SK-N-SH (cell line): ENCODE data around the gene TEKTIP1. TPM values are rescaled to one million over a fixed set of nuclear protein-coding genes. Genes with fewer than 3 reads are reported as not detected.

Experiments used
- CTCF ChIA-PET: fragments of 300-600, 350-600 bp; formaldehyde crosslinking; extraction: SDS; loops from one replicate; lab custom pipeline; 2021; lab: Yijun Ruan, JAX
- POLR2A ChIA-PET: fragments of 350-600 bp; sonication (Branson Sonifier 250); formaldehyde crosslinking; extraction: SDS; loops from one replicate; lab custom pipeline; 2020; ENCODE audit warnings: antibody characterized with exemption, inconsistent platforms; lab: Yijun Ruan, JAX
- DNase-seq: peaks from one replicate; pipeline ENCODE4 v3.0.0; 2012
- H2AFZ ChIP-seq: fragments of 200-600 bp; sonication (generic); 2 replicates; pipeline ENCODE4 v1.8.1; 2016; ENCODE audit warnings: antibody characterized with exemption, mild to moderate bottlenecking, low read depth
- H3F3A ChIP-seq: fragments of 200-600 bp; sonication (generic); replicated peaks from 2 replicates; pipeline ENCODE3; 2016; ENCODE audit warnings: antibody characterized with exemption, mild to moderate bottlenecking; ENCODE audit not compliant: insufficient read depth
- H3K27ac ChIP-seq, 2 experiments: fragments of 200-500 bp in 1 of 2; fragments of 200-600 bp in 1 of 2; sonication (Bioruptor generic) in 1 of 2; sonication (generic), shearing (Covaris generic) in 1 of 2; 2 replicates each; pipeline versions ENCODE4 v1.5.1 to v1.6.1; 2014 to 2016; ENCODE audit warnings: low read depth in 2 of 2, inconsistent platforms in 1 of 2, low read length in 1 of 2, mild to moderate bottlenecking in 1 of 2, mixed read lengths in 1 of 2
- H3K27me3 ChIP-seq: fragments of 200-600 bp; sonication (generic), shearing (Covaris generic); 2 replicates; pipeline ENCODE4 v1.6.1; 2016; ENCODE audit warnings: mixed run types; ENCODE audit not compliant: insufficient read depth
- H3K36me3 ChIP-seq, 2 experiments: fragments of 200-500 bp in 1 of 2; fragments of 200-600 bp in 1 of 2; sonication (Bioruptor generic) in 1 of 2; sonication (generic) in 1 of 2; replicated peaks in 1 of 2; 2 replicates each; pipeline versions ENCODE3 to v1.5.1; 2014 to 2016; ENCODE audit warnings: low read length in 1 of 2, mild to moderate bottlenecking in 1 of 2; ENCODE audit not compliant: insufficient read depth in 2 of 2, control insufficient read depth in 1 of 2
- H3K4me1 ChIP-seq, 2 experiments: fragments of 200-500 bp in 1 of 2; fragments of 200-600 bp in 1 of 2; sonication (Bioruptor generic) in 1 of 2; sonication (generic), shearing (Covaris generic) in 1 of 2; 2 replicates each; pipeline versions ENCODE4 v1.5.1 to v1.6.1; 2014 to 2016; ENCODE audit warnings: low read depth in 1 of 2, low read length in 1 of 2, mixed run types in 1 of 2; ENCODE audit not compliant: insufficient read depth in 2 of 2, control insufficient read depth in 1 of 2
- H3K4me2 ChIP-seq: fragments of 200-600 bp; sonication (generic), shearing (Covaris generic); 2 replicates; pipeline ENCODE4 v1.6.1; 2017; ENCODE audit warnings: mixed run types
- H3K4me3 ChIP-seq, 2 experiments: fragments of 200-500 bp in 1 of 2; fragments of 200-600 bp in 1 of 2; sonication (Bioruptor generic) in 1 of 2; sonication (generic), shearing (Covaris generic) in 1 of 2; 2 replicates each; pipeline versions ENCODE4 v1.5.1 to v1.8.1; 2014 to 2016; ENCODE audit warnings: low read depth in 2 of 2, inconsistent platforms in 1 of 2, low read length in 1 of 2, mild to moderate bottlenecking in 1 of 2, mixed read lengths in 1 of 2, moderate library complexity in 1 of 2
- H3K79me2 ChIP-seq: fragments of 200-600 bp; sonication (generic); 2 replicates; pipeline ENCODE4 v1.8.1; 2017; ENCODE audit warnings: mild to moderate bottlenecking; ENCODE audit not compliant: insufficient read depth
- H3K9ac ChIP-seq: fragments of 200-600 bp; sonication (generic); 2 replicates; pipeline ENCODE4 v1.6.1; 2017; ENCODE audit warnings: mixed run types
- H3K9me2 ChIP-seq: fragments of 200-600 bp; sonication (generic); 2 replicates; pipeline ENCODE4 v1.6.1; 2017; ENCODE audit warnings: mixed run types
- H3K9me3 ChIP-seq: fragments of 200-600 bp; sonication (generic); 2 replicates; pipeline ENCODE4 v1.6.1; 2017; ENCODE audit warnings: mixed run types, mild to moderate bottlenecking, moderate library complexity
- H4K20me1 ChIP-seq: fragments of 200-600 bp; sonication (generic); 2 replicates; pipeline ENCODE4 v1.6.1; 2017; ENCODE audit warnings: mild to moderate bottlenecking, mixed run types; ENCODE audit not compliant: insufficient read depth
- CHD2 ChIP-seq: fragments of 150-350 bp; IDR thresholded peaks from 2 replicates; pipeline ENCODE4 v1.6.1; 2018; ENCODE audit warnings: low read length; ENCODE audit not compliant: partially characterized antibody
- JUND ChIP-seq: IDR thresholded peaks from 2 replicates; pipeline ENCODE4 v1.4.0; 2012
- NFIC ChIP-seq: IDR thresholded peaks from 2 replicates; pipeline ENCODE4 v1.4.0; 2012; ENCODE audit warnings: borderline replicate concordance
- POLR2AphosphoS5 ChIP-seq: IDR thresholded peaks from 2 replicates; pipeline ENCODE4 v1.6.1; 2012; ENCODE audit warnings: low read depth, low read length
- TAF1 ChIP-seq: IDR thresholded peaks from 2 replicates; pipeline ENCODE4 v1.6.1; 2012; ENCODE audit warnings: low read depth, mild to moderate bottlenecking, low read length, moderate library complexity, borderline replicate concordance
- WGBS: methylation state at CpG from one replicate; pipeline ENCODE4 v1.1.6; 2017; ENCODE audit warnings: low lambda C conversion rate; 5-methylcytosine and 5-hydroxymethylcytosine counted together
- polyA plus RNA-seq, 3 experiments: library from polyadenylated mRNA; depleted of rRNA; stranded (reverse); fragments of >200 nt; gene quantifications; 2 replicates each; pipeline ENCODE4 v1.2.3, GENCODE V29; 2012
- TF ChIP-seq, protein P1 (sequence below): IDR thresholded peaks from 2 replicates; pipeline ENCODE4 v1.4.0; 2012; ENCODE audit warnings: low read depth
- TF ChIP-seq, protein P2 (sequence below): fragments of 200-600 bp; sonication (generic); IDR thresholded peaks from 2 replicates; pipeline ENCODE4 v1.6.1; 2017; ENCODE audit warnings: antibody characterized with exemption, mild to moderate bottlenecking, moderate library complexity
- TF ChIP-seq, protein P3 (sequence below): IDR thresholded peaks from 2 replicates; pipeline ENCODE4 v1.4.0; 2012; ENCODE audit warnings: low read depth, borderline replicate concordance

Gene TEKTIP1
- polyA plus RNA-seq, 1 of the 3 experiments (the other 2 are of a cell fraction) = 0.12 TPM

DNA sequence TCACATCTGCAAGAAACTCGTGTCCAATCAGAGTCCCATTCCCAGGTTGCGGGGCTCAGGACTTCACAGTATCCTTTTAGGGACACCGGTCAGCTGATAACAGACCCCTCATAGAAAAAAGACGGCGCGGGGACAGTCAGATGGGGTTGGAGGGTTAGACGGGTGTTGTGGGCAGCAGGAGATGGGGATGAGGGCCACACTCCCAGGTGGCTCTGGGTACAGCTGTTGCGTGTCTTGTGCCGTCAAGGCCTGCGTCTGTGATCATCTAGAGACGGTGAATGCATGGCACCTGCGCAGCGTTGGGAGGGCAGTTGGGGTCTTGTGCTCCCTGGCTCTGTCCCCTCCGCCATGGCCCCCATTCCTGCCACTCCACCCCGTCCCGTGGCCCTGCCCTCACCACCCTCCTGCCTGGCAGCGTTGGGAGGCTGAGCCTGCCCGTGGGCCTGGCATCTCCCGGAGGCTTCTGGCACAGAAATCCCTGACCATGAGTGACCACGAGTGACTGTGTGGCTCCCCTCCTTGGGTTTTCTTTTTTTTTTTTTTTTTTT, 14.0 kb upstream of the TEKTIP1 start:
- Histone ChIP-seq H3K36me3 (peaks cover 8 to 31% of the 10 kb centered on the region in 2 experiments), H3K9ac (no peak overlapping the region), H3K9me3 (no peaks in the 10 kb centered on the region), H3K79me2 (peaks cover 40% of the 10 kb centered on the region), H3K4me1 (peaks cover 0 to 10% of the 10 kb centered on the region in 2 experiments; a peak in 1 of 4 replicates), H3K27ac (no peak overlapping the region), H2AFZ (no peak overlapping the region), H3K4me3 (no peak overlapping the region), H3K4me2 (no peak overlapping the region), H4K20me1 (peaks cover 39% of the 10 kb centered on the region), H3K27me3 (no peaks in the 10 kb centered on the region), H3F3A (no peaks in the 10 kb centered on the region), H3K9me2 (no peaks in the 10 kb centered on the region)
- WGBS = 97% methylated on average over 17 of the region's 20 CpGs
- POLR2A ChIA-PET = no interaction called here
- CTCF ChIA-PET = no interaction called here
- DNase-seq = no peak
- TF ChIP-seq TAF1 = no peak
- TF ChIP-seq, protein P1, sequence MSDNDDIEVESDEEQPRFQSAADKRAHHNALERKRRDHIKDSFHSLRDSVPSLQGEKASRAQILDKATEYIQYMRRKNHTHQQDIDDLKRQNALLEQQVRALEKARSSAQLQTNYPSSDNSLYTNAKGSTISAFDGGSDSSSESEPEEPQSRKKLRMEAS = no peak
- TF ChIP-seq CHD2 = no peak
- TF ChIP-seq JUND = no peak
- TF ChIP-seq, all 33 proteins: peak for 0

DNA sequence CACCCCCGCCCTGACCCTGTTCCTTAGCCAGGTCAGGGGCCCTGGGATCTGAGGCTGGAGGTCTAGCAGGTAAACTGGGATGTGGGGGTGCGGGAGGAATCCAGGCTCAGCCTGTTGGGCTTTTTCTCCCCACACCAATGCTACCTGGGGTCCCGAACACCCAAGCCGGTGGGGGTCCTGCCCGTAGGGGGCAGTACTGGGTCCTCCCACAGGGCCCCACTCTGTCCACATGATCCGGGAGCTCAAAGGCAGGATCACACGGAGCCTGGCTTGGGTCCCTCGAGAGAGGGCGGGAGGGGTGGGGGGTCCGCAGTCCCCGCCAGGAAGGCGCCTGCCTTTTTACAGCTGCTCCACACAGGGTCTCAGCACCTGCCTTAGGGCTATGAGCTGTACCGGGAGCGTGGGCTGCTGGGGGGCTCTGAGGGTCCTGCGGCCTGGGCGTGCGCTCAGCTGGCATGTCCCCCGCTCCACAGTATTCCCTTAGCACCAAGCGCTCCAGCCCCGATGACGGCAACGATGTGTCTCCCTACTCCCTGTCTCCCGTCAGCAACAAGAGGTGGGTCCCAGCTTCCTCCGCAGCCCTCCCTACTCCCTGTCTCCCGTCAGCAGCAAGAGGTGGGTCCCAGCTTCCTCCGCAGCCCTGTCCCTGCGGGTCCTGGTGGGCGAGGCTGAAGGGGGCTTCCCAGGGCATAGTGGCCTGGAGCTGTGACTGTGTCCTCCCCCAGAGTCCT, 12.3 kb upstream of the TEKTIP1 start:
- WGBS = 98% methylated on average over 14 of the region's 28 CpGs
- Histone ChIP-seq H3K9ac (no peak overlapping the region), H3K36me3 (peaks cover 8 to 41% of the 10 kb centered on the region in 2 experiments), H3K27me3 (no peaks in the 10 kb centered on the region), H3K79me2 (peaks cover 23% of the 10 kb centered on the region; the same call in 1 of the 2 replicates), H4K20me1 (peaks cover 23% of the 10 kb centered on the region), H3K4me3 (no peak overlapping the region), H3F3A (no peaks in the 10 kb centered on the region), H3K9me2 (no peaks in the 10 kb centered on the region), H2AFZ (no peak overlapping the region), H3K27ac (no peak overlapping the region), H3K4me2 (no peak overlapping the region), H3K4me1 (no peaks in the 10 kb centered on the region), H3K9me3 (no peaks in the 10 kb centered on the region)
- DNase-seq = no peak
- TF ChIP-seq, protein P2, sequence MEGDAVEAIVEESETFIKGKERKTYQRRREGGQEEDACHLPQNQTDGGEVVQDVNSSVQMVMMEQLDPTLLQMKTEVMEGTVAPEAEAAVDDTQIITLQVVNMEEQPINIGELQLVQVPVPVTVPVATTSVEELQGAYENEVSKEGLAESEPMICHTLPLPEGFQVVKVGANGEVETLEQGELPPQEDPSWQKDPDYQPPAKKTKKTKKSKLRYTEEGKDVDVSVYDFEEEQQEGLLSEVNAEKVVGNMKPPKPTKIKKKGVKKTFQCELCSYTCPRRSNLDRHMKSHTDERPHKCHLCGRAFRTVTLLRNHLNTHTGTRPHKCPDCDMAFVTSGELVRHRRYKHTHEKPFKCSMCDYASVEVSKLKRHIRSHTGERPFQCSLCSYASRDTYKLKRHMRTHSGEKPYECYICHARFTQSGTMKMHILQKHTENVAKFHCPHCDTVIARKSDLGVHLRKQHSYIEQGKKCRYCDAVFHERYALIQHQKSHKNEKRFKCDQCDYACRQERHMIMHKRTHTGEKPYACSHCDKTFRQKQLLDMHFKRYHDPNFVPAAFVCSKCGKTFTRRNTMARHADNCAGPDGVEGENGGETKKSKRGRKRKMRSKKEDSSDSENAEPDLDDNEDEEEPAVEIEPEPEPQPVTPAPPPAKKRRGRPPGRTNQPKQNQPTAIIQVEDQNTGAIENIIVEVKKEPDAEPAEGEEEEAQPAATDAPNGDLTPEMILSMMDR = peak; percentile 18; the same call in 1 of the 2 replicates
- TF ChIP-seq NFIC (no peak), POLR2AphosphoS5 (no peak)
- TF ChIP-seq, protein P3, sequence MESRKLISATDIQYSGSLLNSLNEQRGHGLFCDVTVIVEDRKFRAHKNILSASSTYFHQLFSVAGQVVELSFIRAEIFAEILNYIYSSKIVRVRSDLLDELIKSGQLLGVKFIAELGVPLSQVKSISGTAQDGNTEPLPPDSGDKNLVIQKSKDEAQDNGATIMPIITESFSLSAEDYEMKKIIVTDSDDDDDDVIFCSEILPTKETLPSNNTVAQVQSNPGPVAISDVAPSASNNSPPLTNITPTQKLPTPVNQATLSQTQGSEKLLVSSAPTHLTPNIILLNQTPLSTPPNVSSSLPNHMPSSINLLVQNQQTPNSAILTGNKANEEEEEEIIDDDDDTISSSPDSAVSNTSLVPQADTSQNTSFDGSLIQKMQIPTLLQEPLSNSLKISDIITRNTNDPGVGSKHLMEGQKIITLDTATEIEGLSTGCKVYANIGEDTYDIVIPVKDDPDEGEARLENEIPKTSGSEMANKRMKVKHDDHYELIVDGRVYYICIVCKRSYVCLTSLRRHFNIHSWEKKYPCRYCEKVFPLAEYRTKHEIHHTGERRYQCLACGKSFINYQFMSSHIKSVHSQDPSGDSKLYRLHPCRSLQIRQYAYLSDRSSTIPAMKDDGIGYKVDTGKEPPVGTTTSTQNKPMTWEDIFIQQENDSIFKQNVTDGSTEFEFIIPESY = no peak
- ChIA-PET CTCF (interaction anchor here (1.1 to 1.6 kb wide), 4 partner anchors 11 to 180 kb away, joined by 3 to 4 read pairs (median 4); no protein-coding TSS in a partner anchor), POLR2A (no interaction called here)
